GM21723 (cell line): ENCODE data around the gene TREML2.
"Not testable (repeated sequence)": the region's sequence is repeated elsewhere in the genome, so short reads cannot be mapped to it uniquely, and the experiment has no call there.

Experiments used
- ATAC-seq: cut with Tn5 transposase; IDR thresholded peaks from one replicate; pipeline ENCODE4 v1.9.1; 2021; ENCODE audit warnings: mild to moderate bottlenecking, moderate library complexity; ENCODE audit not compliant: unreplicated experiment

The TREML2 gene

DNA sequence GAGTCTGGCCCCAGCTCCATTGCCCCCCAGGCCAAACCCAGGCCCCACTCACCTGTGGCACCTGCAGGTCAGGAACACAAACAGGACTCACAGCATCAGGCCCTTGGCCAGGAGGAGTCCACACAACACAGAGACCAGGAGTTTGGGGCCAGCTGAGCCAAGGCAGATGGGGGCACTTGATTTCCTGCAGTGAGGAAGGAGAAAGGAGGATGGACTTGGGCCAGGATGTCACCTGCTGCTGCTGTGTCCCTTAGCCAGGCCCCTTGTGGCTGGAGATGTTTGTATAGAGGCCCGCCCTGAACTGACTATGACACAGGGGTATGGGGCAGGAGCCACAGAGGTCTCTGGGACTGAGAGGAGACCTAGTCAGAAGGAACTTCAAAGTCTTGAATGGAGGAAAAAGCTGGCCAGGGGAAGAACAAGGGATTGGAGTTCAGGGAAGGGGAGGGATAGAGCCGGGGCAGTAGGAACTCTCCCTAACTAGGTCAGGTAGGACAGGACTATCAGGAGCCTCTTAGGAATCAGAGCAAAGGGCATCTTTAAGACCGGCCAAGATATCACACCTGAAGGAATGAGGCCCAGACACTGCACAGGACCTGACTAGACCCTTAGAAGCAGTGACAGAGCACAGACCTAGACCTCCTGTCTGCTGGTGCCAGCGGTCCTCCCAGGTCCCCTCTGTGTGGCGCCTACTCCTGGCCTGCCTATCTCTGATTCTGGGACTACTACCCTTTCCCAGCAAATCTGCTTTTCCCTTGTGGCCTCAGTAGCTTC is 8.8 kb upstream of the TREML2 start:
- no peak for ATAC-seq

DNA sequence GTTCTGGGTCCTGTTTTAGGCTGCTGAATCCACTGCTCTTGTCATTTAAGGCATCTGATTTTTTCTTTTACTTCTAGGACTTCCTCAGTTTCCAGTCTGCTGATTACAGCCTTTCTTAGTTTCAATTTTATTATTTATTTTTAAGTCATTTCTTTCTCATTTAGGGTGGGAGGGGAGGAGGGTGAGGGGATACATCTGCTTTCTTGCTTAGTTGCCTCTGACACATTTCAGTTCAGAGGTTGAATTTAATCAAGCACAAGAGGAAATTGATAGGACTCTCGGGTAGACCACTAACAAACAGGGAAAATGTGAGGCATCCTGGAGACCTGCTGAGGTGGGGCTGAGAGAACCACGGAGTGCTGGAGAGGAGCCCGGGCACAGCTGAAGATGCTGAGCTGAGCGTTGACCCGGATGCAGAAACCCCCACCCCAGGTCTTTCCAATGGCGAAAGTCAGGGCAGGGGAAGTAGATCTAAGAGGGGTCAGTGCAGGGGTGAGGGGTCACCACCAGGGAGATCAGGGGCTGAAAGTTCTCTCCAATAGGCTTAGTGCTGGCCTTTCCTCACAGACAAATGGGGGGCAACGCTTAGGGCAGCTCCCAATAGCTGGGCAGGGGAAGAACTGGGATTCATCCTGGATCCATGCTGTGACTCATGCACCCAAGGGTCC is 7.6 kb upstream of the TREML2 start:
- ATAC-seq, result no peak

DNA sequence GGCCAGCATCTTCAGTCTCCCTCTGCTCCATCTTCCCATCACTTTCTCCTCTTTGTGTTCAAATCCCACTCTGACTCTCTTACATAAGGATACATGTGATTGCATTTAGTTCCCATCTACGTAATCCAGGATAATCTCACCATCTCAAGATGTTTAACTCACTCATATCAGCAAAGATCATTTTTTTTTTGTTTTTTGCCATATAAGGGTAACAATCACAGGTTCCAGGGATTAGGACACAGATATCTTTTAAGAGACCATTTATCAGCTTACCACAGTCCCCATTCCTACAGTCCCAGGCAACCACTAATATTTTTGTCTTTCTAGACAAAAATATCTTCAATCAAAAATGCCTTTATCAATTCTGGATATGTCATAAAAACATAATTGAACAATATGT is 3.2 kb upstream of the TREML2 start:
- no peak for ATAC-seq

DNA sequence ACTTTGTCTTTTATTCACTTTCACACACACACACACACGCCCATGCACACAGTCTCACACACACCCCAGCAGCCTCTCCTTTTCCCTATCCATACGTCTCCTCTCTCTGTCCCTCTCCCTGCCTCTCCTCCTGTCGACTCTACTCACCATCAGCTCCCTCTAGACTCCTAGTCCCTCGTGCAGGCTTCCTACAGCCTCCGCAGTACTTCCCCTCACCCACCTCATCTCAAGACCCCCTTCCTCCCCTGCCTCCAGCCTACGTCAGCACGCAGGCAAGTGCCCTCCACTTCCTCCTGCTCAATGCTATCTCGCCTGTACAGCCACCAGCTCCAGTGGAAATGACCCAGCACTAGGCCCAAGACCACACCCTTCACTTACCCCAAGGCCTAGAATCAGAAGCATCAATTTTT is 820 bp upstream of the TREML2 start:
- no peak for ATAC-seq

DNA sequence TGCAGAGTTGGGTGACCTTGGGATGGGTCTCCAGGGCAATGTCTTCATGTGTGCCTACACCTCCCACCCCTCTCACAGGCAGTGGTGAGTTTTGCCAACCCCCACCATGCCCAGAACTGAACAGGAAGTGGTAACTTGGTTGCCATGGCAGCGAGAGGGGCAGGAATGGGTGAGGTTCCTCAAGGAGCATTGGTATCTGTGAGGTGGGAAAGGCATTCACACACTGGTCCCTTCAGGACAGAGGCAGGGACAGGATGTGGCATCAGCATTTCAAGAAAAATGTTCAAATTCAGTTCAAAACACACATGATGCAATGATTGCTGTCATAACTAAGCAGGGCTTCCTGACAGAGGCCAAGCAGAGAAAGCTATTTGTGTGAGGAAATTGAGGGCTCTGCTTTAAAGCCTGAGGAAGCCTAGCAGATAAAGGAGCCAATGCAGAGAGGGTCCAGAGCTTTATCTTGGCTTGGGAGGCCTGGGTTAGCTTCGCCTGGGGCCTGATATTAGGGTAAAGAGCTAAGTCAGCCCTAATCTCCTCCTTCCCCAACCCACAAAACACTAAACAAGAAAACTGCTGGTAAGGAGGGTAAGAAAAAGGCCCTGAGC is 551 bp downstream of the TREML2 start:
- peak; percentile 29 for ATAC-seq

DNA sequence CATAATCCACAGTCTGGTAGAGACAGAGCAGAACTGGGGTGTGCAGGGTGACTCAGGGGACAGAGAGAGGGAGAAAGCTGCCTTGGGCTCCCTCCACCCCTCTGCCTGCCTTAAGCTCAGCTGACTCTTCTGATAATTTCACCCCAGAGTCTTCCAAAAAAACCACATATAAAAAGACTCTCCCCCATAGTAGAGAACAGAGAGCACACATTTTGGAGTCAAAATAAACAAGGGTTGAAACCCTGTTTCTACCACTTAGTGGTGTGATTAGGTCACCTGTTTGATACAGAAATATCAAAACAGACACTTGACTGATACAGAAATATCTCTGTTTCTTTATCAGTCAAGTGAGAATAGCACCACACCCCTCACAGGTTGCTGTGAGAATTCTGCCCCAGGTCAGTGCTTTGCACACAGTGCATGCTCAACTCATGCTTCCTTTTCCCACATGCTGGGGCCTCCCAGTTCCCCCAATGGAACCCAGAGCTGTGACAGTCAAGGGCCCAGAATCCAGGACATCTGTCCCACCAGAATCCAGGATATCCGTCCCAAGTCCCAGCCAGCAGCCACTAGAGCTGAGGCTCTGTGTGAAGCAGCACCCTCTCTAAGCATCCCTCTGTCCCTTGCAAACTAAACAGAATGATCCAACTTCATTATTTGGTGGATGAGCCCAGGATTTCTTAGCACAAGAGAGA is 1.2 kb downstream of the TREML2 start:
- peak; percentile 62 for ATAC-seq

DNA sequence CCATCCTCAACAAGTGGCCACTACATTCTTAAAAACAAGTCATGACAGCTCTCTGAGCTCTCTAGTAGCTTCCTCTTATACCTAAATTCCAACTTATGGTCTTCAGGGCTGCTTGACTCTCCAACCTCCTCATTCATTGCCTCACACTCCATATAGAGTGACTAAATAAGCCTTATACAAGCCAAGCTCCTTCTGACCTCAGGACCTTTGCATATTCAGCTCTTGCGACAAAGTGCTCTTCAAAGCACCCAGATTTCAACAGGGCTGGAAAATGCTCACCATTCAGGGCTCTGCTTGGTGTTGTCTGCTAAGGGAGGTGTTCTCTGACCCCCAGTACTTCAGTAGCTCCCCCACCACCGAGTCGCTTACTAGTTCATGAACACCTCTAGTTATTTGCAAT is 3.7 kb downstream of the TREML2 start:
- ATAC-seq, result no peak

DNA sequence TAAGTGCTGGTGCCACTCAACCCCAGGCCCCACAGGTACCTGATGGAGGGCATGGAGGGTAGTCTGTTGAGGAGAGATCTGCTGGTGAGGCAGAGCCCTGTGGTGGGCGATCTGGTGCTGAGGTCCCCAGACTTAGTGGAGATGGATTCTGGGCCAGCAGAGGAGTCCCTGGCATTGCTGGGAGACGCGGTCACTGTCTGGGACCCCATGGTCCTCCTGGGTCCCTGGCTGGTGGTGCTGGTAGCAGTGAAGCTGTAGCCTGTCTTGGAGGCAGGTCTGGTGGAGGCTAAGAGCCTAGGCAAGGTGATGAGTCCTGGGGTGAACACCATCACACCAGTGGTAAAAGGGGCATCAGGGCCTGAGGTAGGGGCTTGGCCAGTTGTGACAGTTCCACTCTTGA is 6.6 kb downstream of the TREML2 start:
- no peak for ATAC-seq

DNA sequence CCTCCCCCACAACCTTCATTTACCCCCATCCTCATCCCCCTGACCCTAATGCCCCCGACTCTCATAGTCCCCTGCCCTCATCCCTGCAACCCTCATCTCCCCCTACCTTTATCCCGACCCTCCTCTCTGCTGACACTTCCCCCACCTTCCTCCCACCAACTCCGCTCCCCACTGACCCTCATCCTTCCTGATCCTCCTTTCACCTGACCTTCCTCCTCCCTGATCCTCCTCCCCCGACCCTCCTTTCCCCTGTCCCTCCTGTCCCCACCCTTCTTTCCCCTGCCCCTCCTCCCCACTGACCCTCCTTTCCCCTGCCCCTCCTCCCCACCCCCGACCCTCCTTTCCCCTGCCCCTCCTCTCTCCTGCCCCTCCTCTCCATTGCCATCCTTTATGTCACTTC is 7.1 kb downstream of the TREML2 start:
- no peak for ATAC-seq

DNA sequence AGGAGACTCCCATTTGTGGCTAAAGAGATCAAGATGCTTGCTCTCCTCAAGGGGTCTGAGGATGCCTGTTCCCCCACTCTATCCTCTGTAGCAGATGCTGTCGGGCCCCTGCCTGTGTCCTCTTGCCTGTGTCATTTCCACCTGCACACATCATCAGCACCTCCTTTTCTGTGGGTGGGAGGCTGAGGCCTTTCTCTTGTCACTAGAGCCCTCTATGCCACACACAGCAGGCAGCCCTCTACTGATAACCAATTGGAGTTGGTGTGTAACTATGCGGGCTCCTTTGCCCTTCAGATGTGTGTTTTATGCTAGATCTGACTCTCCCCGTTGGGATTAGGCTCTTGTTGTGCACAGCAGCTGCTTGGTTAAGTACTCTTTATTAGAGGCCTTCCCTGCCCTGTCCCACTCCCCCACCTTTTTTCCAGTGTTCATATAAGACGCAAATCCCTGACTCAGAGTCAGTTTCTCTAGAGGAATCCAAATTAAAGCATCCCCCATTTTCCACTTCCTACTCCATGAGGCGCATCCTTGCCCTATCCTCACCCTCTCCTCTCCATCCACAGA is 7.7 kb downstream of the TREML2 start:
- ATAC-seq, result no peak

DNA sequence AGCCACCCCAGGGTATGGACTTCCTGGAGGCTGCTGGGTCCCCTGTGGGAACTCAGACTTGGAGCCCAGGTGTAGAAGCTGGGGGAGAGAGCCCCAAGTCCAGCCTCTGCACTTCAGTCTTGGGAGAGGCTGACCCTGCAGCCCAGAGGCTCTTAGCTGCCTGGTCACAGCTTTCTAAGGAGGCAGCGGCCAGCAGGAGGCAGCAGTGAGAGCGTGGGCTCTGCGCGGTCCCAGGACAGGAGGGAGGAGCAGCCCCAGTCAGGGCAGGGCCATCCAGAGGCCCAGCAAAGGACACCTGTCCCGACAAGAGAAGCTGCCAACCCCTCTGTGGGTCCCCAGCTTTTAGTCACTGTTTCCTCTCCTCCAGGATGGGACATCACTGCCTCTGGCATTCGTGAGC is 9.4 kb downstream of the TREML2 start:
- no peak for ATAC-seq

DNA sequence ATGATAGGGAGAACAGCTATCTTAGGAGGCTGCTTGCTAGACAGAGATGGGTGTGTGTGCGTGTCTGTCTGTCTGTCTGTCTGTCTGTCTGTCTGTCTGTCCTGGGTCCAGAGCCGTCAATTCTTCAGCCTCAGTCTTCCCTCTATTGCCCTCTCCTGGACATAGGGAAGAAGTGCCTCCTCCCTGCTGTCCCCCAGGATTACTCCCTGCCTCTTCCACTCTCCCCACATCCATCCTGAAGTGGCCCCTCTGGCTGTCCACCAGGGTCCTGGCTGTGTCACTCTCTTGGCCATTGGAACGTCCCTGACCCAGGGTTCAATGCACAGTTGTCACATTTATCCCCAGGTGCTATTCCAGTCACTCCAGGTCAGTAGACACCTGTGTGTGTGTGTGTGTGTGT is 10.2 kb downstream of the TREML2 start:
- no peak for ATAC-seq

DNA sequence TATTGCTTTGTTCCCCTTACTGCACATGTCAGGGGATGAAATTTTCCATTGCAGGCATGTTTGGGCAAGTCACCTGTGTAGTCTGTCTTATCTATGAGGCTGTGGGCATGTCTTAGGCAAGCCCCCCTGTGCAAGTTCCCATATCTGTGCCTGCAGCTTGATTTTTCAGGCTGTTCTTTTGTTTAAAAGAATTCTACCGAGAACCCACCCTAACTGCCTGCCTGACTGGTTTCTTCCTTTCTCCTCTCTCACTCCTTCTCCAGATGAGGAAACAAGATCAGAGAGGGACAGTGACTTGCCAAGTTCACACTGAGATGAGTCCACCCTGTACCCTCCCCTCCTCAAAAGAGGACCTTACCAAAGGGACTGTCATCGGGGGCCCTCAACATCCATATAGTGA is 11.0 kb downstream of the TREML2 start:
- ATAC-seq, result no peak

DNA sequence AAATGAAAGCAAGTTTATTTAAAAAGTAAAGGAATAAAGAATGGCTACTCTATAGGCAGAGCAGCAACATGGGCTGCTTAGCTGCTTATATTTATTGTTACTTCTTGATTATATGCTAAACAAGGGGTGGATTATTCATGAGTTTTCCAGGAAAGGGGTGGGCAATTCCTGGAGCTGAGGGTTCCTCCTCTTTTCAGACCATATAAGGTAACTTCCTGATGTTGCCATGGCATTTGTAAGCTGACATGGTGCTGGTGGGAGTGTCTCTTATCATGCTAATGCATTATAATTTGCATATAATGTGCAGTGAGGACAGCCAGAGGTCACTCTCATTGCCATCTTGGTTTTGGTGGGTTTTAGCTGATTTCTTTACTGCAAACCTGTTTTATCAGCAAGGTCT is 11.9 kb downstream of the TREML2 start:
- ATAC-seq, result not testable (repeated sequence)

DNA sequence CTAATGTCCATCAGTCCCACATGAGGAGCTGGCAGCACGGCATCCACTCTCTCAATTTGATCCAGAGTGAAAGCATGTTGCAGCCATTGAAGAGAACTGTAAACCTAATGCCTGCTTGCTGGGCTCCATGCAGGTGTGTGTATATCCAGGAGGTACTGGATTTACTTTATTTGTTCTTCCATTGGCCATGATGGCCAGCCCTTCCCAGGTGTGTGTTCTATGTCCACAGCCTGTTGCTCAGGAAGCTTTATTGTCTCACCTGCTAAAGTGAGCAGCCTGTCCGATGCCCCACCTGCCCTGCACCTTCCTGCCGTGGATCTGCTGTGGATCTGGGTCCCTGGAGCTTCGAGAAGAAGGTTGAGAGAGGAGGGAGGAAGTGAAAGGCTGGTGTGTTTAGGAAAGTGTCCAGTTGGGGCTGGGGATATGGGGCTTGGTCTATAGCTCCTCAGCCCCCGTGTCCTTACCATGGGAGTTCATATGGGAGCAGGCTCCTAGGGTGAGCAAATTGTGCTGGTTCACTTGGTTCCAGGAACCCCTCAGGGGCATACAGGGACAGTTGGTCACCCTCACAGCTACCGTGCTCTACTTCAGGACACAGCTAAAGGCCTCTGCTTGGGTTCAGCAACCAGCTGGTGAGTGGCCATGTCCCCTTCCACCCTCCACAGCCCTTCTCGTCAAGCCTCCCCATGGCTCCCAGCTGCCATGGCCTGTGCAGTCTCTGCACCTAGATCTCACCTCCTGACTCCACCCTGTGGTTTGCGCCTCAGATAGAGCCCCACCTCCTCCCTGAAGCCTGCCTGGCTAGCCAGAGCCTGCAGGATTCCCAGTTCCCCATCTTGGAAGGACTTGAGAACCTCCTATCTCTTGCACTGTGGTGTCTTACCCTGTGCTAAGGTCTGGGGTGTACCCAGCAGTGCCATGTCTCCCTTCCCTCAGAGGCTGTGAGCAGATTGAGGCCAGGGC is 12.7 kb downstream of the TREML2 start:
- ATAC-seq, result no peak

DNA sequence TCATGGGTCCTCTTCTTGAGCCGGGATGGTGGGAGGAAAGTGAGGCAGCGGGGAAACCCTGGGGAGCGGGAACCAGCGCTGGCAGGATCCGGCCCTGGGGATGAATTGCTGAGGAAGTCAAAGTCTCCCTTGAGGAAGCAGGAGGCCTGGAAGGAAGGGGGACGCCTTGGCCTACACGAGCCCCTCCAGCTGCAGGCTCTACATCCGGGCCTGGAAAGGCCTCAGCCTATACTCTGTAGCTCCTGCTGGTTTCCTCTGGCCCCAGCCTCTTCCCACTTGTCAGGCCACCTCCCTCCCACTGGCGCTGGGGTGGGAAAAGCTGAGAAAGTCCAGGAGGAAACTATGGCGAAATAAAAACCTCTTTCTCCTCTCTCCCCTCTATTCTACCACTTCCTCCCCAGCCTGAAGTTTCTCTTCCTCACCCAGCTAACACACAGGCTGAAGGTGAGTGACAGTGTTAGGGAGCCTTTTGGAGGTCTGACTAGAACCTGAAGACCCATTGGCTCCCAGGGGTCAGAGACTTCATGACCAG is 14.9 kb downstream of the TREML2 start:
- ATAC-seq, result no peak

DNA sequence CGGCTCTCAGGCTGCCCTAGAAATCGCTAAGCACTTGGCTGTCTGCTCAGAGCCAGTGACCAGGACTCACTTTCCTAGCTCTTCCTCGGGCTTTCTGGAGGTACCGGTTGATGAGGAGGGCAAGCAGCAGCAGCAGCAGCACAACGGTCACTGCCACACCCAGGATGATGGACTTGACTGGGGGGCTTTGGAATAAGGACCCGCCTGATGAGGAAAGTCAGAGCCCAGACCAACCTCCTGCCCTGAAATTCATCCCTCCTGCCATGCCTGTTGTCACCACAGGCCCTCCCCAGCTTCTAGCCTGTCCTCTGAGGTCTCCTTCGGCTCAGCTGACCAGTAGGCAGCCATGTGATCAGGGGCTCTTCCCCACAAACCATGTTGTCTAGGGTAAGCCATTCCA is 16.2 kb downstream of the TREML2 start:
- no peak for ATAC-seq

DNA sequence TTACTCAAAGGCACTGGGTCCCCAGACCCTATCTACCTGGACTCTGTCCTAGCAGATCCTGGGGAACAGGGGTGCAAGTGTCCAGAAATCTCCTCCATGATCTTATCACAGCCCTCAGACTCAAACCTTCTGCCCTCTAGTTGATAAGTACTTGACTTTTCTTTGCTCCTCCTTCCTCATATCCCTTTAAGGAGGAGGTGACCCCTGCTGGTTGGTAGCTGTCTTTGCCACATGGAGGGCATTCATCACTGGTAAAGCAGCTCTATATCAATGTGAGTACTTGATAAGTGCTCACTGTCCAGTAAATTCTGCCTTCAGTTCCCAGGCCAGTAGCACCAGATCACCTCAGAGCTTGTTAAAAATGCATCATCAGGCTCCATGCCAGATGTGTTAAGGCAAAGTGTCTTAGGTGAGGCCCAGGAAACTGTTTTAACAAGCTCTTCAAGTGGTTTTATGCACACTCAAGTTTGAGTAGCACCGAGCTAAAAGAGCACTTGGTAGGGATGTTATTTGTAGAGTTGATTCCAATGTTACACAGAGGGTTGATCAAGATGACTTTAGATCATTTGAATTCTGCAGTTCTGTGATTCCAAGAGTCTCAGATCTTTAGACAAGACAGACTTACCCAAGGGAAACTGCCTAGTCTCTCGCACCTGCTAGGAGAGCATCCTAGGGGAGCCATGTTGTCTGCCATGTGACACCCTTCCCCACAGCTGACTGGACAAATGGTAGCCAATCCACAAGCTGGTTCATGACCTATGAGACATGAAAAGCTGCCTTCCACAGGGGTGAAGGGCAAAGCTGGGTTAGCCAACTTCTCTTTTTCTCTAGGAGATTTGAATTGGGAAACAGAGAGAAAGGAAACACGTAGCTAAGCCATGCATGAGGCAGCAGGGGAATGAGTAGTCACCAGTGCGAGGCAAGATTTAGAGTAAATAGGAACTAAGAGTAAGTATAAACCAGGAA is 18.6 kb downstream of the TREML2 start:
- ATAC-seq, result peak; percentile 82

DNA sequence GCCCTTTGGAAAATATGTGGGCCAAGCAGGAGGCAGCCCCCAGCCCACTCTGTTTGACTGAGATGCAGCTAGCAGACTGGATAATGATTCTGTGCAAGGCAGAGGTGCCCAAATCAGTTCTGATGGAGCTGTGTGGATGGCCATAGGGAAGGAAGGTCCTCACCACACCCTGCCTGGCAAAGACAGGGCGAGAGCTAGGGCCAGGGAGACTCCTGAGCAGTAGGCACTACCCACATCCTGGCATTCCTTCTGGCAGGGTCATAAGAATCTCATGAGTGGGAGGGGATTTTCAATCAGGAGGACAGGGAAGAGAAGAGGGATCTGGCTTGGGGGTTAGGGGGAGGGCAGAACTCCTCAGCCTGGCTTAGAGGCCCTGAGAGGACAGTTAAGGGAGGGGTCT is 19.4 kb downstream of the TREML2 start:
- ATAC-seq, result no peak
